Measurements from ENCODE around the gene PTGFRN.

PTGFRN gene

GRCh38 chr1:117007719-117008013 lies 98.0 kb downstream of the PTGFRN start:
- Histone ChIP-seq H3K4me3 (replicated peaks; ENCODE audit: insufficient read depth, low read length) (no peak overlapping the region), H3K27ac (replicated peaks) (peak overlapping the region; percentile 40), H3K27me3 (ENCODE audit: insufficient read depth, poor library complexity, severe bottlenecking) (no peaks in the 10 kb centered on the region)
- no peak for DNase-seq (ENCODE audit: low read depth in 1 of 2, low spot score in 1 of 2)
- TF ChIP-seq CTCF (IDR thresholded peaks at IDR 0.05; ENCODE audit: insufficient read depth, low read length), result no peak
- TF ChIP-seq SPI1 (IDR thresholded peaks at IDR 0.05; ENCODE audit: borderline replicate concordance, low read depth), result no peak
- no peak for TF ChIP-seq GABPA (IDR thresholded peaks at IDR 0.05; ENCODE audit: low read depth)
- TF ChIP-seq REST (IDR thresholded peaks at IDR 0.05; ENCODE audit: insufficient replicate concordance, low read depth), result no peak
- TF ChIP-seq POLR2AphosphoS5 (IDR thresholded peaks at IDR 0.05; ENCODE audit: low read depth), result no peak

- Histone ChIP-seq H3K4me3 (replicated peaks; ENCODE audit: insufficient read depth, low read length) (no peak overlapping the region), H3K27me3 (ENCODE audit: insufficient read depth, poor library complexity, severe bottlenecking) (no peaks in the 10 kb centered on the region), H3K27ac (replicated peaks) (peak overlapping the region; percentile 40)
- DNase-seq (ENCODE audit: low read depth in 1 of 2, low spot score in 1 of 2), result peak in 1 of 2 experiments; percentile 39
- TF ChIP-seq POLR2AphosphoS5 (IDR thresholded peaks at IDR 0.05; ENCODE audit: low read depth) (no peak), CTCF (IDR thresholded peaks at IDR 0.05; ENCODE audit: insufficient read depth, low read length) (no peak), SPI1 (IDR thresholded peaks at IDR 0.05; ENCODE audit: borderline replicate concordance, low read depth) (no peak), REST (IDR thresholded peaks at IDR 0.05; ENCODE audit: insufficient replicate concordance, low read depth) (no peak), GABPA (IDR thresholded peaks at IDR 0.05; ENCODE audit: low read depth) (no peak)
Observed at GRCh38 chr1:117008656-117009055, 98.9 kb downstream of the PTGFRN start.

GRCh38 chr1:117009132-117009531 lies 99.4 kb downstream of the PTGFRN start:
- peak in 1 of 2 experiments; percentile 85 for DNase-seq (ENCODE audit: low read depth in 1 of 2, low spot score in 1 of 2)
- Histone ChIP-seq H3K27ac (replicated peaks) (peak overlapping the region; percentile 40), H3K4me3 (replicated peaks; ENCODE audit: insufficient read depth, low read length) (no peak overlapping the region), H3K27me3 (ENCODE audit: insufficient read depth, poor library complexity, severe bottlenecking) (no peaks in the 10 kb centered on the region)
- TF ChIP-seq GABPA (IDR thresholded peaks at IDR 0.05; ENCODE audit: low read depth) (no peak), POLR2AphosphoS5 (IDR thresholded peaks at IDR 0.05; ENCODE audit: low read depth) (no peak), REST (IDR thresholded peaks at IDR 0.05; ENCODE audit: insufficient replicate concordance, low read depth) (no peak), SPI1 (IDR thresholded peaks at IDR 0.05; ENCODE audit: borderline replicate concordance, low read depth) (peak; percentile 93), CTCF (IDR thresholded peaks at IDR 0.05; ENCODE audit: insufficient read depth, low read length) (no peak)
